Breast epithelium (tissue), 4 donors: ENCODE measurements around the gene ST6GALNAC3. TPM values are rescaled to one million over a fixed set of nuclear protein-coding genes. Genes with fewer than 3 reads are reported as not detected.

Experiments
- DNase-seq, 2 donors: peaks; one replicate each; pipeline ENCODE4 v3.0.0-alpha.2; 2019; ENCODE audit warnings: low spot score in 2 of 2
- H3K27ac ChIP-seq, 2 donors: fragments of 200-600 bp; sonication (generic) in 1 of 2; one replicate each; pipeline ENCODE4 v1.5.1; 2016 to 2019; ENCODE audit warnings: mild to moderate bottlenecking in 1 of 2
- H3K27me3 ChIP-seq, 2 donors: fragments of 200-600 bp; sonication (generic) in 1 of 2; one replicate each; pipeline versions ENCODE4 v1.5.1 to v1.6.0; 2017 to 2019; ENCODE audit warnings: control low read depth in 1 of 2, mild to moderate bottlenecking in 1 of 2
- H3K36me3 ChIP-seq: fragments of 200-600 bp; one replicate; pipeline ENCODE4 v1.5.1; 2019
- H3K4me1 ChIP-seq, 2 donors: fragments of 200-600 bp; sonication (generic); one replicate each; pipeline ENCODE4 v1.5.1; 2016 to 2019; ENCODE audit warnings: control low read depth in 1 of 2
- H3K4me3 ChIP-seq, 3 donors: fragments of 200-600 bp; sonication (generic); 1 replicate in 2 of 3; 2 replicates in 1 of 3; pipeline ENCODE4 v1.5.1; 2016 to 2019; ENCODE audit warnings: mild to moderate bottlenecking in 3 of 3, moderate library complexity in 2 of 3
- H3K9me3 ChIP-seq, 2 donors: fragments of 200-600 bp; sonication (generic) in 1 of 2; one replicate each; pipeline ENCODE4 v1.5.1; 2016 to 2019; ENCODE audit warnings: control low read depth in 1 of 2
- POLR2A ChIP-seq: fragments of 450-650 bp; IDR thresholded peaks from one replicate; pipeline ENCODE4 v1.6.1; 2016; ENCODE audit warnings: antibody characterized with exemption, mild to moderate bottlenecking, moderate library complexity
- POLR2AphosphoS5 ChIP-seq, 3 donors: sonication (generic); formaldehyde crosslinking; IDR thresholded peaks; one replicate each; pipeline ENCODE4 v1.6.1; 2017; ENCODE audit warnings: antibody characterized with exemption in 3 of 3
- intact Hi-C: fragments of 100-400 bp; cut with DNase I; formaldehyde crosslinking; loops from one replicate; pipeline ENCODE4 v1.15.1; 2023; ENCODE audit warnings: low total_unique reads
- total RNA-seq, 3 donors: library from RNA; depleted of rRNA; stranded (reverse); fragments of >200 nt; gene quantifications; one replicate each; pipeline ENCODE4 v1.1.0, GENCODE V29; 2016
- TF ChIP-seq, protein P1 (sequence below), 3 donors: fragments of 450-650 bp; IDR thresholded peaks; one replicate each; pipeline ENCODE4 v1.5.1; 2016 to 2017; ENCODE audit warnings: antibody characterized with exemption in 3 of 3, mild to moderate bottlenecking in 3 of 3, moderate library complexity in 3 of 3

The ST6GALNAC3 gene
- total RNA-seq, 3 donors from 2014 or later = 4.1 to 14.4 (median 8.5) TPM

DNA sequence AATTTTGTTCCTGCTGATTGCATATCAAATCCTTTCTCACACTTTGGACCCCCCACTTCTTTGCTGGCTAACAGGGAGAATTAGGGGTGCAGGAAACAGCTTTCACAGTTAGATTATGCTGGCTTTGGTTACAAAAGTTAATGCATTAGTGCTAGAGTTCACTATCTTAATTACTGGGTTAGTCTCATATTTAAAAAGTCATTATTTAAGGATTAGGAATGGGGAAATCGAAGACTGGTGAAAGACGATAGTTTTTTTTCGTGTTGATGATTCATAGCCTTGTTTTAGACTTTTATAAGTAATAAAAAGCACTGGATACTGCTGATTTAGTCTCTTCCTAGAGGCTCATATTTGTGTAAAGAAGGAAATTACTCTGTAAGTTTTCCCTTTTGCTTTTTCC is 11.6 kb downstream of the ST6GALNAC3 start:
- TF ChIP-seq POLR2AphosphoS5 (IDR thresholded peaks at IDR 0.05) = no peak
- TF ChIP-seq POLR2A = no peak
- TF ChIP-seq, protein P1, sequence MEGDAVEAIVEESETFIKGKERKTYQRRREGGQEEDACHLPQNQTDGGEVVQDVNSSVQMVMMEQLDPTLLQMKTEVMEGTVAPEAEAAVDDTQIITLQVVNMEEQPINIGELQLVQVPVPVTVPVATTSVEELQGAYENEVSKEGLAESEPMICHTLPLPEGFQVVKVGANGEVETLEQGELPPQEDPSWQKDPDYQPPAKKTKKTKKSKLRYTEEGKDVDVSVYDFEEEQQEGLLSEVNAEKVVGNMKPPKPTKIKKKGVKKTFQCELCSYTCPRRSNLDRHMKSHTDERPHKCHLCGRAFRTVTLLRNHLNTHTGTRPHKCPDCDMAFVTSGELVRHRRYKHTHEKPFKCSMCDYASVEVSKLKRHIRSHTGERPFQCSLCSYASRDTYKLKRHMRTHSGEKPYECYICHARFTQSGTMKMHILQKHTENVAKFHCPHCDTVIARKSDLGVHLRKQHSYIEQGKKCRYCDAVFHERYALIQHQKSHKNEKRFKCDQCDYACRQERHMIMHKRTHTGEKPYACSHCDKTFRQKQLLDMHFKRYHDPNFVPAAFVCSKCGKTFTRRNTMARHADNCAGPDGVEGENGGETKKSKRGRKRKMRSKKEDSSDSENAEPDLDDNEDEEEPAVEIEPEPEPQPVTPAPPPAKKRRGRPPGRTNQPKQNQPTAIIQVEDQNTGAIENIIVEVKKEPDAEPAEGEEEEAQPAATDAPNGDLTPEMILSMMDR (IDR thresholded peaks at IDR 0.05) = no peak
- no peaks in the 10 kb centered on the region for H3K36me3 ChIP-seq
- no peak overlapping the region for H3K27ac ChIP-seq
- H3K4me3 ChIP-seq = no peak overlapping the region
- no peaks in the 10 kb centered on the region for H3K4me1 ChIP-seq
- no peaks in the 10 kb centered on the region for H3K27me3 ChIP-seq
- intact Hi-C loops = no loop called here
- DNase-seq = no peak
- no peaks in the 10 kb centered on the region for H3K9me3 ChIP-seq

DNA sequence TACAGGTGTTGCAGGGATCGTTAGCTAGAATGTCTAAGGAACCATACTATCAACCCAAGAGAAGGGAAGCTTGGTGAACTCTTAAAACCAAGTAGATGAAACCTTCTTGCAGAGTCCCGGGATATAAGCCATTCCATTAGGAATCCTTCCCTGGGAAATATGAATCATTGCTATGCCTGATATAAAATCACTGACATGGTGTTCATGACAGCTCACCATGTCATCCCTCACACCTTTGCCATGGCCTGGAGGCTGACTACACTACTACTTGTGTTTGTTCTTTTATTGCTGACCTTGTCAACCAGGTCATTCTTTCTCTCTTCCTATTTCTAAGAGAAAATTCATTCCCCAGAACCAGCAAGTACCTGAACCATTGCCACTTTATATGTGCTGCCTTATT is 12.1 kb downstream of the ST6GALNAC3 start:
- DNase-seq = no peak
- Histone ChIP-seq H3K27me3 (no peaks in the 10 kb centered on the region), H3K4me1 (no peaks in the 10 kb centered on the region), H3K4me3 (no peak overlapping the region), H3K9me3 (no peaks in the 10 kb centered on the region), H3K36me3 (no peaks in the 10 kb centered on the region), H3K27ac (no peak overlapping the region)
- intact Hi-C loops = no loop called here
- TF ChIP-seq, protein P1 (IDR thresholded peaks at IDR 0.05) = no peak
- TF ChIP-seq POLR2AphosphoS5 (IDR thresholded peaks at IDR 0.05) (no peak), POLR2A (no peak)

DNA sequence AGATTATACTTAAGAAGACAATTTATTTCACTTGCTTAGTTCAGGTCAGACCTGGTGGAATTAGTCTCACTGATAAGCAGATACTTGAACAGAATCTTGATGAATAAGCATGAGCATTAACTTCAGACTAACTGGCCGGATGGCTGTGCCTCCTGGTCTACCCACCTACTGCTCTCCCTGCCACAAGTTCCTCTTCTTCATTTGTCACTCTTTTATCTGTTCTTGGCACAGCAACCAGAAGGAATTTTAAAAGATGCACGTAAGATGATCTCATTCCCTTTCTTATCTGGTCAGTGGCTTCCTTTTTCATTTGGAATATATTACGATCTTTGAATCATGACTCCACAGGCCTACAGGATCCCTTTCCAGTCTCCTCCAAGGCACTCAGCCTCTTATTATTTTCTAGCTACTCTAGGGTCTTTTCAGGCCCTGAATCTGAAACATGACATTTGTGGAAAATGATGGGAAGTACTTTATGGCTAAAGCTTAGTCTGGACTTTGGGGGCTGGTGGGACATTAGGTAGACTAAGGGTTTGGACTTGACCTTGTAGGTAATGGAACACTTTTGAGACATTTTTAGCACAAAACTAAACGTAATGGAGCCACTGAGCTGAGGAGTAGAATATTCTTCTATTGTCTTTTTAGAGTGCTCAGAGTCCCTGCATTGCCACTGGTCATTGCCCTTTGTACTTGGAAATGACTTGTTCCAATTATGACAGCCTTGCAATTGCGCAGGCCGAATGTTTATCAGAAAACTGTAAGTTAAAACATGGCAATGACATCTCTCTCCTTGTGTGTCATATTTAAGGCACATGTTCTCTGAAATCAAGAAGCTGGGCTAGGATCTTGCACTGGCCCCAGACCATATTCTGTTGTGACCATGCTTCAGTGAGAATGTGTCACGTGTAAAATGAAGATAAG is 16.0 kb downstream of the ST6GALNAC3 start:
- intact Hi-C loops = no loop called here
- TF ChIP-seq POLR2A (no peak), POLR2AphosphoS5 (IDR thresholded peaks at IDR 0.05) (no peak)
- TF ChIP-seq, protein P1 (IDR thresholded peaks at IDR 0.05) = no peak
- no peak for DNase-seq
- Histone ChIP-seq H3K9me3 (no peaks in the 10 kb centered on the region), H3K27me3 (no peaks in the 10 kb centered on the region), H3K4me3 (no peak overlapping the region), H3K36me3 (no peaks in the 10 kb centered on the region), H3K4me1 (no peaks in the 10 kb centered on the region), H3K27ac (no peak overlapping the region)

DNA sequence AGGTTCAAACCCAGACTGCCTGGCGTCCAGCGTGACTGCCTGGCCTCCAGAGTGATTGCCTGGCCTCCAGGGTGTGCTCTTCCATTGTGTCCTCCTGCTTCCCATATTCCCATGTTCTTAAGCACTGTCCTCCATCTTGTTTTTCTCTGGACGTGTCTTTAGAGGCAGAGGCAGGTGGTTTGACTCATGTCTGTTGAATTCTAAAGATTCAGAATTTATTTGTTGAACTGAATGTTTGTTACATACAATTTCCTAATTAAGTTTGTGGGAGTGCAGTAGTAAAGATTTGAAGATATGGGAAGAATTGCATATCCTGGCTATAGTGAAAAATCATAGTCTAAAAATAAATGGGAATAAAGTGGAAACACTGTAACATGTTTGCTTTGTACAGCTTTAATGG is 18.3 kb downstream of the ST6GALNAC3 start:
- no peak for DNase-seq
- no peaks in the 10 kb centered on the region for H3K4me1 ChIP-seq
- no peak overlapping the region for H3K4me3 ChIP-seq
- no peak overlapping the region for H3K27ac ChIP-seq
- TF ChIP-seq, protein P1 (IDR thresholded peaks at IDR 0.05) = no peak
- TF ChIP-seq POLR2AphosphoS5 (IDR thresholded peaks at IDR 0.05) (no peak), POLR2A (no peak)
- no peaks in the 10 kb centered on the region for H3K9me3 ChIP-seq
- intact Hi-C loops = no loop called here
- no peaks in the 10 kb centered on the region for H3K36me3 ChIP-seq
- H3K27me3 ChIP-seq = no peaks in the 10 kb centered on the region

DNA sequence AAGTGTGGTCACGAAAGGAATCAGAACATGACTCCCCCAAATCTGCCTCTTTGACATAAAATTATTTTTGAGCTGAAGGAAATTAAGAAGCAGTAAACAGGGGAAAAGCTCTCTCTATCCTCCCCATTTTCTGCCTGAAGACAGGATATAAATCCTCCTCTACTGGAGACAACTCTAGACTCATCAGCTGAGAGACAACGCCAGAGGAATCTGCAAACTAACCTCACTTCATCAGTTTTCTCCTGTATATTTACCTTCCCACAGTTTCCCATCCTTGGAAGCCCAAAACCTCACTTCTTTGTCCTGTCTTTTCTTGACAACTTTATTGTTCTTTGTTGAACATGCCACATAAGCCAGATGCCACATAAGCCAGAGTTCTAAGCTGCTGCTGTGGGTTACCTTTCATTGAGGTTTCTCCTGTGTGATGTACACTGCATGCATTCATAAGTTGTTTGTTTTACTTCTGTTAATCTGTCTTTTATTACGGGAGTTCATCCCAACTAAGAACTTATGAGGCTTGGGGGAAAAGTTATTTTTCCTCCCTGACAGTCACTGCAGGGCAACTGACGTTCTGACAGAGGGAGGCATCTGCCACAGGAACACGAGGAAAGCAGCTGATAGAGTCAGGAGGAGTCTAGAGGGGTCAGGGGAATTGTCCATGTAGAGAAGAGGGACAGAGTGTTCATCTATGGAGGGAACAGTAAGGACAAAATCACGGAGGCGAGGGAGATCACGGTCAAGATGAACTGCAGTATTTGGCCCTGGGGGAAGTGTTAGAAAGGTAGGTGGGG is 19.2 kb downstream of the ST6GALNAC3 start:
- H3K4me1 ChIP-seq = no peaks in the 10 kb centered on the region
- no peak for DNase-seq
- no peaks in the 10 kb centered on the region for H3K36me3 ChIP-seq
- no peak overlapping the region for H3K4me3 ChIP-seq
- no peaks in the 10 kb centered on the region for H3K27me3 ChIP-seq
- no peak overlapping the region for H3K27ac ChIP-seq
- H3K9me3 ChIP-seq = no peaks in the 10 kb centered on the region
- TF ChIP-seq POLR2A = no peak
- TF ChIP-seq, protein P1 (IDR thresholded peaks at IDR 0.05) = no peak
- no peak for TF ChIP-seq POLR2AphosphoS5 (IDR thresholded peaks at IDR 0.05)
- intact Hi-C loops = no loop called here
